Esophagus muscularis mucosa (tissue), 3 donors: ENCODE results near the gene POMT2.

Experiments
- POLR2A ChIP-seq: fragments of 450-650 bp; IDR thresholded peaks from one replicate; pipeline ENCODE4 v1.6.1; 2017; ENCODE audit warnings: antibody characterized with exemption, moderate library complexity, mild to moderate bottlenecking, low read depth
- POLR2AphosphoS5 ChIP-seq, 2 donors: sonication (generic); formaldehyde crosslinking; IDR thresholded peaks; one replicate each; pipeline ENCODE4 v1.6.1; 2017; ENCODE audit warnings: antibody characterized with exemption in 2 of 2
- TF ChIP-seq, protein P1 (sequence below), 3 experiments: fragments of 200-600 bp in 2 of 3; fragments of 450-650 bp in 1 of 3; sonication (generic) in 2 of 3; IDR thresholded peaks; one replicate each; pipeline ENCODE4 v1.5.1; 2017 to 2019; ENCODE audit warnings: antibody characterized with exemption in 3 of 3, mild to moderate bottlenecking in 2 of 3, moderate library complexity in 1 of 3

GRCh38 chr14:77248666-77249065 is 72.0 kb downstream of the POMT2 start:
- TF ChIP-seq POLR2AphosphoS5 (IDR thresholded peaks at IDR 0.05) (no peak), POLR2A (no peak)
- TF ChIP-seq, protein P1, sequence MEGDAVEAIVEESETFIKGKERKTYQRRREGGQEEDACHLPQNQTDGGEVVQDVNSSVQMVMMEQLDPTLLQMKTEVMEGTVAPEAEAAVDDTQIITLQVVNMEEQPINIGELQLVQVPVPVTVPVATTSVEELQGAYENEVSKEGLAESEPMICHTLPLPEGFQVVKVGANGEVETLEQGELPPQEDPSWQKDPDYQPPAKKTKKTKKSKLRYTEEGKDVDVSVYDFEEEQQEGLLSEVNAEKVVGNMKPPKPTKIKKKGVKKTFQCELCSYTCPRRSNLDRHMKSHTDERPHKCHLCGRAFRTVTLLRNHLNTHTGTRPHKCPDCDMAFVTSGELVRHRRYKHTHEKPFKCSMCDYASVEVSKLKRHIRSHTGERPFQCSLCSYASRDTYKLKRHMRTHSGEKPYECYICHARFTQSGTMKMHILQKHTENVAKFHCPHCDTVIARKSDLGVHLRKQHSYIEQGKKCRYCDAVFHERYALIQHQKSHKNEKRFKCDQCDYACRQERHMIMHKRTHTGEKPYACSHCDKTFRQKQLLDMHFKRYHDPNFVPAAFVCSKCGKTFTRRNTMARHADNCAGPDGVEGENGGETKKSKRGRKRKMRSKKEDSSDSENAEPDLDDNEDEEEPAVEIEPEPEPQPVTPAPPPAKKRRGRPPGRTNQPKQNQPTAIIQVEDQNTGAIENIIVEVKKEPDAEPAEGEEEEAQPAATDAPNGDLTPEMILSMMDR (IDR thresholded peaks at IDR 0.05) = no peak
